GM18498 (cell line): Measurements from ENCODE around the gene TMEM169.
A peak's percentile ranks its signal among the peaks of the same experiment; 100 is the strongest.

Experiments used
- ATAC-seq: cut with Tn5 transposase; IDR thresholded peaks from one replicate; pipeline ENCODE4 v1.9.1; 2021; ENCODE audit warnings: mild to moderate bottlenecking, moderate library complexity; ENCODE audit not compliant: unreplicated experiment

TMEM169 gene

GRCh38 chr2:216081487-216082116 lies at the start of gene TMEM169, which contains the start of gene PECR:
TMEM169 (plus strand) TSS chr2:216081919; CDS start chr2:216095964, 14,045 bp downstream.
PECR (minus strand) TSS chr2:216081809; CDS start chr2:216081741, 68 bp downstream.
- ATAC-seq, result peak; percentile 94

- peak; percentile 74 for ATAC-seq
Observed at GRCh38 chr2:216031960-216032689, 49.6 kb upstream of the TMEM169 start.

GRCh38 chr2:216033403-216033802 lies 48.3 kb upstream of the TMEM169 start:
- peak; percentile 32 for ATAC-seq

GRCh38 chr2:216034065-216034464 lies 47.7 kb upstream of the TMEM169 start:
- peak; percentile 48 for ATAC-seq

GRCh38 chr2:216039918-216040317 lies 41.8 kb upstream of the TMEM169 start:
- no peak for ATAC-seq

GRCh38 chr2:216041438-216041837 lies 40.3 kb upstream of the TMEM169 start:
- ATAC-seq, result no peak

- ATAC-seq, result no peak
Observed at GRCh38 chr2:216043949-216044348, 37.8 kb upstream of the TMEM169 start.

GRCh38 chr2:216044883-216045486 lies 36.7 kb upstream of the TMEM169 start:
- ATAC-seq, result peak; percentile 94

- no peak for ATAC-seq
Observed at GRCh38 chr2:216047397-216047796, 34.3 kb upstream of the TMEM169 start.

GRCh38 chr2:216049452-216049851 lies 32.3 kb upstream of the TMEM169 start:
- no peak for ATAC-seq

GRCh38 chr2:216051350-216051749 lies 30.4 kb upstream of the TMEM169 start:
- no peak for ATAC-seq

GRCh38 chr2:216052420-216052819 lies 29.3 kb upstream of the TMEM169 start:
- ATAC-seq, result no peak

- ATAC-seq, result no peak
Observed at GRCh38 chr2:216055680-216056079, 26.0 kb upstream of the TMEM169 start.

- peak; percentile 38 for ATAC-seq
Observed at GRCh38 chr2:216056739-216057138, 25.0 kb upstream of the TMEM169 start.

GRCh38 chr2:216057688-216058193 lies 24.0 kb upstream of the TMEM169 start:
- ATAC-seq, result peak; percentile 92

- ATAC-seq, result no peak
Observed at GRCh38 chr2:216059233-216059834, 22.4 kb upstream of the TMEM169 start.

- ATAC-seq, result no peak
Observed at GRCh38 chr2:216064014-216064630, 17.6 kb upstream of the TMEM169 start.

GRCh38 chr2:216064665-216065064 lies 17.1 kb upstream of the TMEM169 start:
- ATAC-seq, result no peak

GRCh38 chr2:216066230-216066629 lies 15.5 kb upstream of the TMEM169 start:
- no peak for ATAC-seq

- no peak for ATAC-seq
Observed at GRCh38 chr2:216069028-216069427, 12.7 kb upstream of the TMEM169 start.

GRCh38 chr2:216070195-216070594 lies 11.5 kb upstream of the TMEM169 start:
- ATAC-seq, result no peak
